ENCODE measurements around the gene PITHD1. TPM values are rescaled to one million over a fixed set of nuclear protein-coding genes. Genes with fewer than 3 reads are reported as not detected.
A peak's percentile ranks its signal among the peaks of the same experiment; 100 is the strongest.
"Not testable (repeated sequence)": the region's sequence is repeated elsewhere in the genome, so short reads cannot be mapped to it uniquely, and the experiment has no call there.

The PITHD1 gene
- total RNA-seq, 1 donor from 2014 or later: 57.9 TPM

GRCh38 chr1:23799255-23799569 lies 21.0 kb downstream of the PITHD1 start:
- no peak for DNase-seq

DNA sequence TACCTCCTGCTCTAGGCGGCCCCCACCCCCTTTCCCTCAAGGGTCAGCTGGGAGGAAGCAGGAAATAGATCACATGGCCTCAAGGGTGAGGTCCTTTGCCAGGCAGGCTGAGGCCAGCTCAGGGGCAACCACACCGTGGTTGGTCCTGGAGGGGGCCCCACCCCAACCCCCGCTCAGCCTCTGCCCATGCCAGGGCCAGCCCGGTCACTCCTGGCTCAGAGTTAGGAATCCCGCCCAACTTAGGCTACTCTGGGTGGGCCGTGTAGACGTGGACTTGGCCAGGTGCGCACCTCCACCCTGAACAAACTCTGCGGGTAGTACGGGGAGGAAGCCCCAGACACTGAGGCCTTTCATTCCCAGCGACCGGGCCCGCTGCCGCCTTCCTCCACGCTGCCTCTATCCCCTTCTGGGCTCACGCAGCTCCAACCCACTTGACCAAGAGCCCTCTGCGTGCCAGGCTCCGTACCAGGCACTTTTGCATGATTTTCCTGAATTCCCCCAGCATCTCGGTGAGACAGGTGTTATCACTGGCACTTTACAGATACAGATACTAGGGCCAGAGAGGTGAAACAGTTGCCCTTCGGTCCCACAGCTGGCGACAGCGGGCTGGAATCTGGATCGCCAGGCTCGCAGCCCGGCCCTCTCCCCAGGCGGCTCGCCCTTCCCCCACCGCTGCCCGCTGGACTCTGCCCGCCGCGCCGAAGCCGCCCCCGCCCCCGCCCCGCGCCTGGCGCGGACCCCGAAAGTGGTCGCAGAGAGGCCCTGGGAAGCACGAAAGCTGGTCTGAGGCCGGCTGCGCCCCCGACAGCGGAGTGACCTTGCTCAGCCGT lies 21.6 kb downstream of the PITHD1 start:
- no peak for DNase-seq

- peak; percentile 92 for DNase-seq
These were observed 22.5 kb downstream of the PITHD1 start, which contains the start of gene GALE for GRCh38 chr1:23800400-23801337. TSS of gene GALE (minus strand) at chr1:23800754. CDS start at chr1:23799007, 1,747 bp downstream.

DNA sequence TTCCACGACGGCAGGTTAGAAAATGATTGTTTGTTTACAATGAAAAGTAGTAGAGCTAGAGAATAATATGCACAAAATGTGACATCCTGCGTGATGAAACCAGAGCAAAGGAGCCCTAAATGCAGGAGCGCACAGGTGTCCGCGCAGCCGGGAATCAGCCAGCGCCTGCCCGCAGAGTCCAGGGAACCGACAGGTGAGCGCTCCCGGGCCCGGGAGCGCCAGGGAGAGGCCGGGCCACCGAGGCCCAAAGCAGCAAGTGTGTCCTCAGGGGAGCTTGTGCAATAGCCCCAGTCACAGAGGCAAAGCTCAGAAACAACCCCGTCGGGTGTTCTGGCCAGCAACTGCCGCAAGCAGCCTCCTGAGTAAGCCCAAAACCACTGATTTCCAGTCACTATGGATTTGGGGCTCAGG lies 23.1 kb downstream of the PITHD1 start:
- no peak for DNase-seq

DNA sequence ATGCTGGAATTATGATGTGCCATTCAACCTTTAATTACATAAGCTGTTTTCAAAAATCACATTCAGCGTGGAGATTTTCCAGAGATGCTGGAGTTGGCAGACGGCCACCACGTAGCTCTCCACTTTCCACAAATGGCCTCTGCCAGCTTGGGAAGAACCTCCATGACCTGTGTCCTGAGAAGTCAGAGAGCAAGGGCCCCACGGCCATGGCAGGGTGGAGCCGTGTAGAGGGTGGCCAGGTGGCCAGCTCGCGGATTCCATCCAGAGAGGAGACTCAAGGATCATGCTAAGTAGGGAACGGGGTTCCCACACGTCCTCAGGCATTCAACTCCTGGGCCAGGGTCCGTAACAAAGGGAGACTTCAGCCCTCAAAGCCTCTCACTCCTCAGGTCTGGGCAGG lies 23.7 kb downstream of the PITHD1 start:
- no peak for DNase-seq

GRCh38 chr1:23802809-23803342 lies 24.7 kb downstream of the PITHD1 start:
- not testable (repeated sequence) for DNase-seq

GRCh38 chr1:23803674-23804073 lies 25.5 kb downstream of the PITHD1 start:
- DNase-seq: no peak

- no peak for DNase-seq
These were observed 26.1 kb downstream of the PITHD1 start for GRCh38 chr1:23804183-23804835.

DNA sequence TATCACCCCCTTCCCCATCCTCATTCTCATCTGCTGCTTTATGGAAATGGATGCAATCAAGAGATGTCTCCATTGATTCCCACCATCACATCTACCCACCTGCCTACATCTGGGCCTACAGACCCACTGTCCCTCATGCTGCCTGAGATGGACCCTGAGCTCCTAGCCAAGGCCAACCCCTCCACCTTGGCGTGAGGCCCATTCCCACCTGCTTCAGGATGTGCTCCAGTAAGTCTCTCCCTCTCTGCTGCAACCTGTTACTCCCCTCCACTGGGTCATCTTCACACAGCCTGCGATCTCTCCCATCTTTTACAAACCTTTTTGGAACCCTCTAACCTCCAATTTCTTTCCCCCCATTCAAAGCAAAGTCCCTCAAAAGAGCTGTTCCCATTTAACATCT lies 26.8 kb downstream of the PITHD1 start:
- no peak for DNase-seq

DNA sequence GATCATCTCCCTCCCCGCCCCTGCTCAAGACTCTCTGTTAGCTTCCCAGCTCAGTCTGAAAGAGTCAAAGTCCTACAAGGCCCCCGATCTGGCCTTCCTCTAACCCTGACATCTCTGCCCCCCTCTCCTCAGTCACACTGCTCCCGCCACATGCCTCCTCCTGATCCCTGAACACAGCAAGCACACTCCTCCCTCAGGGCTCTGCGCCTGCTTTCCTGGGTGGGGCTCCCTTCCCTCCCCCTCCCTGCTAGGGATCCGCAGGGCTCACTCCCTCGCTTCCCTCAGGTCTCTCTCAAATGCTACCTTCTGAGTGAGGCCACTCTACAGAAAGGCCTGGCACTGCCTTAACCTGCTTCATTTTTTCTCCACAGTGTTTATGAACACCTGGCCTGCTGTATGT lies 28.1 kb downstream of the PITHD1 start:
- no peak for DNase-seq

GRCh38 chr1:23807453-23807852 lies 29.2 kb downstream of the PITHD1 start:
- DNase-seq: no peak

DNA sequence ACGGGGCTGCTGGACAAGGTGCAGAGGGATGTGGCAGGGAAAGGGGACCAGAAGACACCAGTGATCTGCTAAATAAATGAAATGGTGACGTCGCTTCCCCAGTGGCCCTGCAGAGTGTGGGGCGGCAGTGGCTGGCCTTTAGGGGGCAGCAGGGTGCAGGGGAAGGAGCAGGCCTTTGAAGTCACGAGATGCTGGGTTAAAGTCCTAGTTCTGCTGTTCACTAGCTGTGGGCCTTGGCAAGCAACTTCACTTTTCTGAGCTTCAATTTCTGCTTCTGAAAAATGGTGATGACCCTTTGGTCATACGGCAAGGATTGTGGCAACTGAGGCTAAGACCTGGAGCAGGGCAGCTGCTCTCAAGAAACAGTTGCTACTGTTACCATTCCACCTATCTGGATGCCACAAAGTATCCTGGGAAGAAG lies 31.5 kb downstream of the PITHD1 start:
- DNase-seq: no peak

GRCh38 chr1:23810818-23811540 lies 32.8 kb downstream of the PITHD1 start:
- no peak for DNase-seq

DNA sequence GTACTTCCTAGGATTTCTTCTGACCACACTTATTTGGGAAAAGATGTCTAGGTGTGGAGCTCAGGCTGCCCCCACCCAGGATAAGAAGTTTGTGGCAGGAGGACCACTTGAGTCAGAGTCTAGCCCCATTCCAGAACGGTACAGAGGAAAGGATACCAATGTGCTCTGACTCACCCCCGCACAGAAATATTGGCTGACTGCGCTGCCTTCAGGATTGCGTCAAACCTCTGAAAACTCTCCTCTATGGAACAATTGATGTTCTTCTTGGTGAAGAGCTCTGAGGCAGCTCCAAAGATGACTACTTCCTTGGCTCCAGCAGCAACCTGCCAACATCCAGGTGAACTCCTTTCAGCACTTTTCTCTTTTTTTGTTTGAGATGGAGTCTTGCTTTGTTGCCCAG lies 35.8 kb downstream of the PITHD1 start:
- no peak for DNase-seq

GRCh38 chr1:23816361-23816760 lies 38.1 kb downstream of the PITHD1 start:
- no peak for DNase-seq

- no peak for DNase-seq
These were observed 38.7 kb downstream of the PITHD1 start for GRCh38 chr1:23816906-23817305.

GRCh38 chr1:23817633-23818032 lies 39.4 kb downstream of the PITHD1 start:
- DNase-seq: no peak

- DNase-seq: no peak
These were observed 45.5 kb downstream of the PITHD1 start for GRCh38 chr1:23823767-23824166.

GRCh38 chr1:23824711-23825075 lies 46.5 kb downstream of the PITHD1 start:
- DNase-seq: no peak

- DNase-seq: peak; percentile 89
These were observed 47.0 kb downstream of the PITHD1 start, which contains the start of gene HMGCL for GRCh38 chr1:23825076-23825761. TSS of gene HMGCL (minus strand) at chr1:23825429. CDS start at chr1:23825415, 14 bp downstream.

All from occipital lobe (tissue), 2 donors.